TTC549 (cell line): ENCODE data around the gene AFDN.

ENCODE experiments used
- FAIRE-seq: peaks from 2 replicates; lab custom pipeline; 2012; peaks lifted over from hg19 to GRCh38; lab: Jason Lieb, UNC

The AFDN gene, protein sequence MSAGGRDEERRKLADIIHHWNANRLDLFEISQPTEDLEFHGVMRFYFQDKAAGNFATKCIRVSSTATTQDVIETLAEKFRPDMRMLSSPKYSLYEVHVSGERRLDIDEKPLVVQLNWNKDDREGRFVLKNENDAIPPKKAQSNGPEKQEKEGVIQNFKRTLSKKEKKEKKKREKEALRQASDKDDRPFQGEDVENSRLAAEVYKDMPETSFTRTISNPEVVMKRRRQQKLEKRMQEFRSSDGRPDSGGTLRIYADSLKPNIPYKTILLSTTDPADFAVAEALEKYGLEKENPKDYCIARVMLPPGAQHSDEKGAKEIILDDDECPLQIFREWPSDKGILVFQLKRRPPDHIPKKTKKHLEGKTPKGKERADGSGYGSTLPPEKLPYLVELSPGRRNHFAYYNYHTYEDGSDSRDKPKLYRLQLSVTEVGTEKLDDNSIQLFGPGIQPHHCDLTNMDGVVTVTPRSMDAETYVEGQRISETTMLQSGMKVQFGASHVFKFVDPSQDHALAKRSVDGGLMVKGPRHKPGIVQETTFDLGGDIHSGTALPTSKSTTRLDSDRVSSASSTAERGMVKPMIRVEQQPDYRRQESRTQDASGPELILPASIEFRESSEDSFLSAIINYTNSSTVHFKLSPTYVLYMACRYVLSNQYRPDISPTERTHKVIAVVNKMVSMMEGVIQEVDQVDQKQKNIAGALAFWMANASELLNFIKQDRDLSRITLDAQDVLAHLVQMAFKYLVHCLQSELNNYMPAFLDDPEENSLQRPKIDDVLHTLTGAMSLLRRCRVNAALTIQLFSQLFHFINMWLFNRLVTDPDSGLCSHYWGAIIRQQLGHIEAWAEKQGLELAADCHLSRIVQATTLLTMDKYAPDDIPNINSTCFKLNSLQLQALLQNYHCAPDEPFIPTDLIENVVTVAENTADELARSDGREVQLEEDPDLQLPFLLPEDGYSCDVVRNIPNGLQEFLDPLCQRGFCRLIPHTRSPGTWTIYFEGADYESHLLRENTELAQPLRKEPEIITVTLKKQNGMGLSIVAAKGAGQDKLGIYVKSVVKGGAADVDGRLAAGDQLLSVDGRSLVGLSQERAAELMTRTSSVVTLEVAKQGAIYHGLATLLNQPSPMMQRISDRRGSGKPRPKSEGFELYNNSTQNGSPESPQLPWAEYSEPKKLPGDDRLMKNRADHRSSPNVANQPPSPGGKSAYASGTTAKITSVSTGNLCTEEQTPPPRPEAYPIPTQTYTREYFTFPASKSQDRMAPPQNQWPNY (N-terminal part only)

DNA sequence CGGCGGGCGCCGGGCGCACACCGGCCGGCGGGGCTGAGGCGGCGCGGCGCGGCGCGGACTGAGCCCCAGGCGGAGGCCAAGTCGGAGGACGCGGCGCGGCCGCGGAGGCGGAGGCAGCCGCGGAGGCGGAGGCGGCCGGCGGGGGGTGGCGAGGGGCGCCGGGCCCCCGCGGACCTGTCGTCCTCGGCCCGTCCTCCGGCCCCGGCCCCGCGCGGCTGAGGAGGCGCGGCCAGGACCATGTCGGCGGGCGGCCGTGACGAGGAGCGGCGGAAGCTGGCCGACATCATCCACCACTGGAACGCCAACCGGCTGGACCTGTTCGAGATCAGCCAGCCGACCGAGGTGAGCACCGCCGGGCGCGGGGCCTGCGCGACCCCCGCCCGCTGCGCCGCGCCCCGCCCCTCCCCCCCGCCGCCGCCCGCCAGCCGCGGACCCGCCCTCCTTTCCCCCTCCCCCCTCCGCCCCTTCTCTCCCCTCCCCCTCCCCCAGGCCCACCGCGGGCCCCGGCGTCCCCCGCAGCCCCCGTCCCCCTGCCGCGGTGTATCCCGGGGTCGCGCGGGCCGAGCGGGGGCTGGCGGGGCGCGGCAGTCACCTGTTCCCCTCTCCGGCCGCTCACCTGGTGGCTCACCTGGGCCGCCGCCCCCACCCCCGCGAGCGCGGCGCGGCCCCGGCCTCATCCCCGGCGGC lies at the start of gene AFDN:
AFDN (plus strand) TSS at position 16 of the 687 bp plus-strand sequence; CDS start at position 238, 222 bp downstream.
- no peak for FAIRE-seq

DNA sequence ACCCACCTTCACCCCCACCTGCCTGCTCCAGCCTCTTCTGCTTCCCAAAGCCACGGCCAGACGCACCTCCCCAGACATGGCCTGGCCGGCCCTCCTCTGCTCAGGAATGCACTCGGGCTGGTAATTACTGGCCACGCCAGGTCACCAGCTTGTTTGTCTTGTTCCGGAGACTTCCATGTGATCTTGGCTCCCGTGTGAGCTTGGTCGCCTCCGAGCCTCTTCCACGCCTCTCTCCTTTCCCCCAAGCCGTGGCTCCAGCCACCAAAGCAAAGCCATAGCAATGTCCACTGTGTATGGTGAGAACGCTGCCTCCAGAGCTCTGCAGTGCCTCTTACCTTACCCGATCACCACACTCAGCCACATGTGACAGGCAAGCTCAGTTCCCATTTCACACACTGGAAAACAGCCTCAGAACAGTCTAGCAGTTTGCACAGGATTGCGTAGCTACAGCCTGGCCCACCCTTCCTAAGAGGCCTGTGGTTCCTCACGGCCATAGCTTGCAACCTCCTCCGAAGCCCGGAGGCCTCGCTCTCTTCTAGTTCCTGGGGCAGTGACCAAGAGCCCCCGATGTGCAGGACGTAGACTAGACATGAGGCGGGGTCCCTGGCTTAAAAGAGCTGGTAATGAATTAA lies 48.1 kb upstream of the AFDN start:
- FAIRE-seq, result no peak

DNA sequence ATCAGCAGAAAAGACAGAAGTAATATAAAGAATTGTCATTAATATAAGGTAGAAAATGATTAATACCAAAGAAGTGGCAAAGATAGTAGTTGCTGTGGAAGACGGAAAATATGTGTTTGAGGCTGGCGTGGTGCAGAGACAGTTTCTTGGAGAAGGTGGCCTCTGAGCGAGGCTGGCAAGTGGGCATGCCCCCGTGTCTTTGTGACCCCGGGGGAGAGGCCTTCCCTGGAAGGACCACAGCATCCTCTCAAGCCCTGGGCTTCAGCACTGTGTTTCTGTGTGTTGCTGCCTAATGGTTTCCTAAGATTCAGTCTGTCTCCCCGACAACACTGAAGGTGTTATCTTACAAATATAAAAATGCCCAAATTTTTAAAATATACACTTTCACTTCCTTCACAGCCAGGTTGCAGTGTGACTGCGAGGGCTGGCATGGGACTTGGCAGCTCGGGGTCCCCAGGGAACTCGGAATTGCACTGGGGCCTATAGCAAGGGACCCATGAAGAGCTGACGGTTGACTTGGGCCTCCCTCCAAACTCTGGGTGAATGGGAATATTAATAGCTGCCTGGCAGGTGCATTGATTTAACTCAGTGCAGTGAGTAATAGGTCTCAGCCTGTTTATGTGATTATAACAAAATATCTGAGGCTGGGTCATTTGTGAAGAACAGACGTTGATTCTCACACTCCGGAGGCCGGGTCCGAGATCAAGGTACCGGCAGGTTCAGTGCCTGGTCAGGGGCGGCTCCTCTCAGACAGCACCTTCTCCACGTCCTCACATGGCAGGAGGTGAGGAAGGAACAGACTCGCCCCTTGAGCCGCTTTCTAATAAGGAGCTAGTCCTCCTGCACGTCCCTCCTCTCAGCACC lies 47.4 kb upstream of the AFDN start:
- FAIRE-seq, result no peak

DNA sequence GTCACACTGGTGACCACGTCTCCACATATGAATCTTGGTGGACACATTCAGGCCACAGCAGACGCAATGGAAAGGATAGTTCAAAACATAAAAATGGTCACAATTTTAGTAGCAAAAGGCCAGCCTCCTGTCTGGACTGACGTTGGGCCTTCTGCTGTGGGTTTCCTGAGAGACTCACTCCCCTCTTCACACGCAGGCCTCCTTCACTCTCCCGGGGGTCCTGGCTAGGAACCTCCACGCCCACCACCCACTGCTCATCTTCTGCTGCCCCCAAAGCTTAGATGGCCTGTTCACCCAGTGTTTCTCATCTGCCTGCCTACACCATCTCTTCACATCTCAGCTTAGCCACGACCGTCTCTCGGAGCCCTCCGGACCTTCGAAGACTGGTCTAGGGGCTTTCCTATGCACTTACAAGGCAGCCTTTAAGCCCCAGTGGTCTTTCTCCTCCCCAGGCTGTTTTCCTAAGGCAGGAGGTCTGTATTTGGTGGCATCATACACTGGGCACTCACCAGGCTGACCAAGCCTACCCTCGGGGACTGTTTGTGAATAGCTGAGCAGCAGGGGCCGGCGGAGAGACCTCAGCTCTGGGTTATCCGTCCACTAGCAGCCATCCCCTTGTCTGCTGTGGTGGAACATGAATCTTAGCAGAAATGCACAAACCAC lies 46.6 kb upstream of the AFDN start:
- FAIRE-seq, result no peak

DNA sequence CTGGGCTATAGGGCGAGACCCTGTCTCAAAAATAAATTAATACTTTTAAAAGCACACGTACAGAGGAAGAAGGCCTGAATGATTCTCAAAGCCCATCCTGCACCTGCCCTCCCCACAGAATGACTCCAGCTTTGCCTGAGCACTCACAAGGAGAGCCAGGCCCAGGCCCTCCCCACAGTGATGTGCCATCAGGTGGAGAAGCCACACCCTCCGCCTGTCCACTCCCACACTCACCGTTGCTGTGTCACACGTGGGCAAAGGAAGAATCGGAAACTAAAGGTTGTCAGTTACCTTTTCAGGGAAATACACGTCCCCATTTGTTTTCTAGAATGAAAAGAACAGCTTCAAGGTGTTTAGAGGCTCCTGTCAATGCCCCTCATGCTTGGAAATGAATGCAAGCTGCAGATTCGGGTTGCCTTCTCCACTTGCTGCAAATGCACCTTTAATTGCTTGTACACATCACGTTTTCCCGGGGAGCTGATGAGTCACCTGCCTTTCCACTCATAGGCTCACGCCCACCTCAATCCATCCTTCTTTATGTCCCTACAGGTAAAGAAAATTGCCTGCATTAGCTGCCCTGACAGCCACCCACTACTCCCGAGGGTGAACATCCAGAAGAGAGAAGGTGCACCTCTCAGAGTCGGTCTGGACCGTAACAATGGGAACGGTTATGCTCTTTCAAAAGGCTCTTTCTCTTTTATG lies 45.5 kb upstream of the AFDN start:
- no peak for FAIRE-seq

DNA sequence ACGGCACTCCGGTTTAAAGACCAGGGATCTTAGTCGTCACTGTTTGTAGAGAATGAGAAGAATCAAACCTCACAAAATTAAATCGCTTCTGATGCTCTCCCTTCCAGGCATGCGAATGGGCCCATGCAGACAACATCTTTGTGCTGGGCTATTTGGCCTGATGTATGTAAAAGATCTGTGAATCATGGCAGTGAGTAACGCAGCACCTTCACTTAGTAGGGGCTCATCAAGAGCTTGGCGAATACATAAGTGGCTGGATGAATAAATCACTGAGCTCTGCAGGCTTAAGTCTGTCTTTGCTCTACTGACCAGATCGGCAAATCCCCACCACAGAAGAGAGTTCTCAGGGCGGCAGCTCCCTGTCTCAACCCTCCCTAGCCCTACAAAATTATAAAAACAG lies 44.8 kb upstream of the AFDN start:
- FAIRE-seq, result no peak

DNA sequence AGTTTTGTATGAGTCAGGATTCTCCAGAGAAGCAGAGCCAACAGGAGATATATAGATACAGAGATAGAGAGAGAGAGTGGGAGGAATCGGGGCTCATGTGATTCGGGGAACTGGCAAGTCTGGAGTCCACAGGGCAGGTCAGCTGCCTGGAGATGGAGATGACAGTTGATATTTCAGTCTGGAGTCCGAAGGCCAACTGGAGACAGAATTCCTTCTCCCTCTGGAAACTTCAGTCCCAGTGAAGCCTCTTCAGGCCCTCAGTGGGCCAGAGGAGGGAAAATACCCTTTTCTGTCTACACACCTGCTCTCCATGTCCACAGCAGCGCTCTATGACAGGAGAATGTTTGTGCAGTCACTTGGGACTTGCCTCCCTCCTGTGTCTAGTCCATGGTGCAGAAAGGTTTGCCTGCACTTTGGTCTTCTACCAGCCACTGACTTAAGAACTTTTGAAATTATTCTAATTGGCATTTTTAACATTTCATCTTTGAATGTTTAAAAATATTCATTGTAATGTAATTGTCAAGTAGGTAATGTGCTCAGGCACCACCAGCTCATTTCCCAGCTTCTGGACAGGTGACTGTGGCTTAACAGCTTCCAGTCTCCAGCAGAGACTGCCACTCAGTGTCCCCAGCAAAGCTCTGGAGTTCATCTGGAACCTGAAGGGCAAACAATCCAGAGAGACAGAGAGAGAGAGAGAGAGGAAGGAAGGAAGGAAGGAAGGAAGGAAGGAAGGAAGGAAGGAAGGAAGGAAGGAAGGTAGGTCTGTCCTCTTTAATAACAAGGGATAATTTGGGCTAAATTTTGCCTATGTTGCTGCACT lies 43.8 kb upstream of the AFDN start:
- no peak for FAIRE-seq

DNA sequence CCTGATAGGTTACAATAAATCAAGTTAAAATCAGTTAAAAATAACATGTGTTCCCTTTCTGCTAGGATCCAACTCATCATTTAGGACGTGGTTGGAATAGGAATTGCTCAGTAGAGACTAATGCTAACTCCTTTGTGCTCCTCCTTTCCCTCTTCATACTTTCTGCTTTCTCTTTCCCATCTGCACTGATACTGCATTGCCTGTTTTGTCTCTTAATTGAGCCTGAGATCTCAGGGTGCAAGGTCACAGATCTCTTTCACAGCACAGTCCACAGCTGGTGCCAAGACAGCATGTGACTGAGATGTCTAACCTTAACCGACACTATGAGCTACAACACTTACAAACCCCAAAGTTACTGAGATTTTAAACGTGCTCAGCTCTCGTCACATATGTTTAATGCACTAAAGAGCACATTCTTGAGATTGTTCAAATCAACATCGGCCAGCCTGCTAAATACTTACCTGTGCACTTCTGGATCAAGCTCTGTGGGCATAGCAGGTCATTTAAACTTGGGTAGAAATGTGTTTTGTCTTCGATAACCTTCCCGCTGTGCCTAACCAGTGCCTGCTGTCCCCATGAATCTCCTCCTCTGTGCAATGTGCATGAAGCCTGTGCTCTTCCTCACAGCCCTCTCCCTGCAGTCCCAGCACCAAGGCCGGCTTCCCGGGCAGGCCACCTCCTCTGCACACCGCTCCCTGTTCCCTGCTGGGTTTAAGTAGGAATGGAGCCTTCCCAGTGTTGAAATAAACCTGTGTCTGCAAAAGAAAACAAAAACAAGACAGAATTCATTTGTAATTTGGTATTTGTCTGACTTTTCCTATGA lies 39.6 kb upstream of the AFDN start:
- FAIRE-seq, result no peak

DNA sequence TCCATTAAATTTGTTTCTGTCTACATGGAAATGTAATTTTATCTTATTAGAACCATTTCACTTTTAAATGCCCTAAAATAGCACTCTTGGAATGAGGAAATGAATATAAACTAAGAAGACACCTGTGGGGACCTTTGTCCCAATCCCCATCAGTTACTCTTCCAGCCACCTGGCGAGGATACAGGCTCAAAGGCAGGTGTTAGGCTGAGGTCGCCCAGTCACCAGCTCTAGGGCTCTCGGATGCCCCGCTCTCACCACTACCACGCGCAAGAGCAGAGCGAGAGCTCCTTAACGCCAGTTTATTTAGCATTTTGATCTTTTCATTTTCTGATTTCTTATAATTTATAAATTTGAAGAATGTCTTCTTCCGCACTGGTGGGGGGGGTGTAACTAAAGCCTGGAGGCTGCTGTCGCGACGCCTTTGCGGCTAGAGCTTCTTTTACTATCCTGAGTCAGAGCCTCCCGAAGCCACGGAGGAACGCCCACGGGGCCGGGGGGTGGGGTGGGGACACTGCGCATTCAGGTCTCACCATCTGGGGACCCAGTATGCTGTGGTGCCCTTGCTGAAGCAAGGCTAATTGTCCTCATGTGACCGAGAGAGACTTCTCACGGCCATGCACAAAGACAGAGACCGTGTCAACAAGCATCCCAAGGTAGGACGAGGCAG lies 38.7 kb upstream of the AFDN start:
- no peak for FAIRE-seq

DNA sequence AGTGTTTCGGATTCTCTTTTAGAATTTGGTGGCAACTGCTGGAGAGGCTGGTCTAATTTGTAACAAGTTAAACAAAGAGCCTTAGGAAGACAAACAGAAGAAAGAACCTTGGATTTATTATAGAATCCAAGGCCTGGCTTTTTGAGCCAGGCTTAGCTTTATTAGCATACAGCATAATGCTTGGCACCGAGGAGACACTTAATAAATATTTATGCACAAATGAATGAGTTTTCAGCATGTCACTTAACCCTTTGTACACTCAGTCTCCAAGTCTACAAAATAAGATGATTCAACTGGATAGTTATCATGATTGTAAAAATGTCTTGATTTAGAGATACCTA lies 38.2 kb upstream of the AFDN start:
- FAIRE-seq, result no peak

DNA sequence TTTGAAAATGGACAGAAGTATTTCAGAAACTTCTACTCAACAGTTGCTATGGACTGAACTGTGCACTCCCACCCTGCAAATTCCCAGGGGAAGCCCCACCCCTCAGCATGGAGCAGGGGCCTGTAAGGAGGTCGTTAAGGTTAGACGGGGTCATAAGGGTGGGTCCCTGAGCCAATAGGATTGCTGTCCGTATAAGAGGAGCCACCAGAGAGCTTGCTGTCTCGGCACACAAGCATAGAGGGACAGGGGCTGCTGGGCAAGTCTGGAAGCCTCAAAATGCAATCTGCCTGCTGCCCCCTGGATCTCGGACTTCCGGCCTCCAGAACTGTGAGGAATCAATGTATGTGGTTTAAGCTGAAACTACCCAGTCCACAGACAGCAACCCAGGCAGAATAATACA lies 37.4 kb upstream of the AFDN start:
- no peak for FAIRE-seq

DNA sequence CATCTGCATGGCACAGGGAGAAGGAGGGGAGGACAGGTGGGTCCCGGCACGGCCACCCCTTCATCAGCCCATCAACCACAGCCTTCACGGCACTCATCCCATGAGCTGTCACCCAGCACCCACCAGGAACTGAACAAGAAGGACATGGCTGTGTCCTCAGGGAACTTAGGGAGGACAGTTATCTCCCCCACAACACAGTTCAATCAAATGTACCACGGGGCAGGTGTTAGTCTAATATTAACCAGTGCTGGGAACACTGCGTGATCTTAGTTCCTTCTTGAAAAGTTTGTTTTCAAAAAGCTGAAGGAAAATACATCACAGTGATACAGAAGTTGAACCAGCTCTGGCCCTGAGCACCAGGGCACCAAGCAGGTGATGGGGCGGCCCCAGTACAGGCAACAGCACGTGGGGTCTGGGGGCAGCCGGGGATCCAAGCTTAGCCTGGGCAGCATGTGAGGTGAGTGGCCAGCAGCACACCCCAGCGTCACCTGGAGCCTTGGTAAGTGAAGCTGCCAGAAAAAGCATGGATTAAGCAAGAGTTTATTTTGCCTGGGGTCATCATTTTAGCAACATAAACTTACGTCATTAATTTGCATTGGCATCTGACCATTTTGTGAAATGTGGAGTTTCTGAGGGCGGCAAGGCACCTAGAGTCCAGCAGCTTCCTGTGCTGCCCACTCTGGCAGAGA lies 35.5 kb upstream of the AFDN start:
- FAIRE-seq, result no peak

DNA sequence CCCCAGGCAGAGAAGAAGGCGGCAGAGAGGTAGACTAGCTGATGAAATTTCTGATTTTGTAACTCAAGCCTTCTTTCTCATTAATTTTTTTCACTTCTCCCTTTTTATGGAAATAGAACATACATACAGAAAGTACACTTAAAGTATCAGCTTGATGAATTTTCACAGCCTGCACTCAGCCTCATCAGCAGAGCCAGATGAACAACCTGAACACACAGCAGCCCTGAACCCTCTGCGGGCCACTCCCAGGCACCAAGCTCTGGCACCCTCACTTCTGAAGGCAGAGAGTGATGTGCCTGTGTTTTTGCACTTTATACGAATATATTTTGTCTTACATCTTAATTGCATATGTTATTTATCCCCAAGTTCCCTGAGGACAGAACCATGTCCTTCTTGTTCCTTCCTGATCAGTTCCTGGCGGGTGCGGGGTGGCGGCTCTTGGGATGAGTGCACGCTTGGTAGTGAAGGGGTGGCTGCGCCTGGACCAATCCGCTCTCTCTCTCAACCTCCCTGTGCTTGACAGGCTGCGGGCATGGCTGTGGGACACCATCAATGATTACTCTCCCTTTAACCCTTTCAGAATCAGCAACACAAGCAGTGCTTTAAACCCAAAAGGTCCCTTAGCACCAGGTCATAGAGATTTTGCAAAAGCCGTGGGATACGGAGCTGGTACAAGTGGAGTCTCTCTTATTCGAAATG lies 34.8 kb upstream of the AFDN start:
- no peak for FAIRE-seq

DNA sequence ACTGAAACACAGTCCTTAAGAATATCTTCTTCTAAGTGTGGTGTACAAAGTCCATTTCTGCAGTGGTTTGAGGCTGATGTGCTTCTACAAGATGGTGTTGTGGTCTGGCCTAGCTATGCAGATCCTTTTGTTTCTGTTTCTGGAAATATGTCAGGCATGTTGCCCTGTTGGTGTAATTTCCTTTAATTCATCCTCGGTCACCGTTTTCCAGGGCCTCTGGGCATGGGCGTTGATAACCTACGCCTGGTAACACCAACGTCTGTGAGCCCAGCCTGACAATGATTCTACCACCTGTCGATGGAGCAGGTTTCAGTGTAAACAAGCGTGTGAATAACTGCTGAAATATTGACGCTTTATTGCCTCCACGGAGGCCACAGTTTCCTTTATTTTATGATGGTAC lies 33.3 kb upstream of the AFDN start:
- no peak for FAIRE-seq
